DND-41 (cell line): Measurements from ENCODE around the gene WDR45.

Experiments used
- CTCF ChIP-seq: IDR thresholded peaks from 2 replicates; pipeline ENCODE4 v1.5.1; 2012; ENCODE audit warnings: borderline replicate concordance, low read length, moderate library complexity, mild to moderate bottlenecking; ENCODE audit not compliant: poor library complexity, severe bottlenecking; ENCODE audit errors: extremely low read depth
- EZH2 ChIP-seq: IDR thresholded peaks from 3 replicates; pipeline ENCODE4 v1.6.1; 2012; ENCODE audit warnings: borderline replicate concordance, low read depth, mild to moderate bottlenecking, moderate library complexity, low read length, inconsistent platforms; ENCODE audit not compliant: severe bottlenecking

GRCh38 chrX:49129427-49129826, 49.7 kb upstream of the WDR45 start:
- no peak for TF ChIP-seq CTCF
- TF ChIP-seq EZH2 = no peak
